ENCODE measurements around the gene ERRFI1.

Gene ERRFI1

GRCh38 chr1:8042134-8042533 lies 16.0 kb upstream of the ERRFI1 start:
- DNase-seq: no peak

DNA sequence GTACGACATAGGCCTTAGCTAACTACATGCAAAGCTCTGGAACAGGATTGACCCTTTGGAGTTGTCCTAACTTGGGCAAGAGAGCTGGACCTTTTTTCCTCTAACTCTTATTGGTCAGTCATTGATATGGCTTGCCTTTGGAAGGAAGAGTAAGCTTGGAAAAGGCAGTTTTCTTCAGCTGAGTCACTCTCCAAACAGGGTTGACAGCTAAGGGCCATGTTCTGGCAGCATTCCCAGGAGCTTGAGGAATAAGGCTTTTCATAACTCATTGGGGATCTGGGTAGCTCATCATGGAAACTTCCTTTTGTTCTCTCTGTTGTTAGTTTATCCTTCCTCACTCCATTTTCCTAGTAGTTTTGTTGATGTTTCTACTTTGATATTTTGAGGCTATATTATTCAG lies 14.5 kb upstream of the ERRFI1 start:
- DNase-seq: no peak

DNA sequence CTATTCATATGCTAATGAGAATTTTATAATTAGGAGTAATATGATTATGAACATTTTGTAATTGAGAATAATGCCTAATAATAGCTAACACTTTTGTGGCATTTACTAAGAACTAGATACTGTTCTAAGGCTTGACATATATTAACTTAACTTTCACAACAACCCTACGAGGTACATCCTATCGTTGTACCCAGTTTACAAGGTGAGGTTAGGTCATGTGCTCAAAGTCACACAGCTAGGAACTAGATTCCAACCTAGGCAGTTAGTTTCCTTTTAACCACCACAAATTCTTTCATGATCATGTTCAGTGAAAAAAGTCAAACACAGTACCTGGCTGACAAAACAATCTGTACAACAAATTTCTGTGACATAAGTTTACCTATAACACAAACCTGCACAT lies 13.0 kb upstream of the ERRFI1 start:
- no peak for DNase-seq

- no peak for DNase-seq
These were observed 9.2 kb upstream of the ERRFI1 start for GRCh38 chr1:8035289-8035688.

DNA sequence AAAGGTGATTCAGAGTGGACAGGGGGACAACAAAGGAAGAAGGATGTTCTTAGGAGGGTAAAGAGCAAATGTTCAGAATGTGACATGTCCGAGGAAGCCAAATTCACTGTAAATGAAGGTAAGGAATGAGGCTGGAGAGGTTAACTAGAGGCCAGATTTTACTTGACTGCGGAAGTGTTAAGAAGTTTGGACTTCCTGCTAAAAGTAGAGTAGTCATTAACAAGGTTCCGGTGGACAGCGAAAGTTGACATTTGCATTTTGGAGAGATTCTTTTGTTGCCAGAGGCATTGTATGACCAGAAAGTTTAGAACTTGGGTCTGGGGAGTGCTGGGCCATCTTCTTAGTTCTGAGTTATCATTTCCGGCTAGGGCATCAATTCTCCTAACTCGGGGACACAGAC lies 7.2 kb upstream of the ERRFI1 start:
- DNase-seq: no peak

DNA sequence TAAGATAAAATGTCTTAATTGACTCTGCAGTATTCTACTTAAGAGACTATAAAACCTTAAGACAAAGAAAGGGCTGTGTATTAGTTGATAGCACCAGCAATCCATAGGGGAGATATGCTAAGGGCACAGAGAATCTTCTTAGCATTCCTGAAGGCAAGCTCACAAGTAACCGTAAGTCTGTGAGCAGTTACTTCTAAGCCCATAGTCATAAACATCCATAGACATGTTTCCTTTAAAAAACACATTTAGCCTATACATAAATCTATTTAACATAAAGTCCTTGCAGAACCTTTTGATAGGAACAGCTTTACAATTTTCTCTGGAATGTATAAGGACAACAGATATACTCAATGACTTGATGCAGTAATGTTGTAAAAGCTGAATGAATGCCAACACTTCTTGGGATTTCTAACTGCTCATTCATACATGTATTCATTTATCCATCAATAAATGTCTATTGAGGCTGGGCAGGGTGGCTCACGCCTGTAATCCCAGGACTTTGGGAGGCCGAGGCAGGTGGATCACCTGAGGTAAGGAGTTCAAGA lies 6.3 kb upstream of the ERRFI1 start:
- DNase-seq: no peak

- DNase-seq: no peak
These were observed 5.2 kb upstream of the ERRFI1 start for GRCh38 chr1:8031176-8031785.

- DNase-seq: no peak
These were observed 2.4 kb upstream of the ERRFI1 start for GRCh38 chr1:8028571-8028910.

GRCh38 chr1:8027748-8028570 lies 1.9 kb upstream of the ERRFI1 start:
- DNase-seq: no peak

- no peak for DNase-seq
These were observed 1.1 kb upstream of the ERRFI1 start for GRCh38 chr1:8026976-8027747.

DNA sequence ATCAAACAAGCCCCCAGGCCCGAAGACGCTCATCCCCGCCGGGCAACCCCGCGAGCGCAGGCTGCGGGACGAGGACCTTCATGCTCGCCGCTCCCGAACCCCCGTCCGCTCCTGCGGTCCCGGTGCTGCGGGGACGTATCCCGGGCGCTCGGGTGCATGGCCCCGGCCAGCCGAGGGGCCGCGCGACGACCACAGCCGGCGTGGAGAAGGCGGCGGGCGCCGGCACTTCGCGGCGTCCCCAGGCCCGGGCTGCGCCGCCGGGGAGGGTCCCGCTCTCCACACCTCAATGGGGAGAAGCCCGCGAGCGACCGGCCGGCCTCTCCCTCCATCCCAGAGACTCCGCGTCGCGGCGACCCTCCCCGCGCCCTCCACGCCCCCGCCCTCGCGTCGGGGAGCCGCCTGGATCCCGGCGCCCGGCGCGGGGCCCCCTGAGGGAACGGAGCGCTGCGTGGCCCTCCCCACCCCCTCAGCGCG lies 401 bp downstream of the ERRFI1 start:
- DNase-seq: no peak

DNA sequence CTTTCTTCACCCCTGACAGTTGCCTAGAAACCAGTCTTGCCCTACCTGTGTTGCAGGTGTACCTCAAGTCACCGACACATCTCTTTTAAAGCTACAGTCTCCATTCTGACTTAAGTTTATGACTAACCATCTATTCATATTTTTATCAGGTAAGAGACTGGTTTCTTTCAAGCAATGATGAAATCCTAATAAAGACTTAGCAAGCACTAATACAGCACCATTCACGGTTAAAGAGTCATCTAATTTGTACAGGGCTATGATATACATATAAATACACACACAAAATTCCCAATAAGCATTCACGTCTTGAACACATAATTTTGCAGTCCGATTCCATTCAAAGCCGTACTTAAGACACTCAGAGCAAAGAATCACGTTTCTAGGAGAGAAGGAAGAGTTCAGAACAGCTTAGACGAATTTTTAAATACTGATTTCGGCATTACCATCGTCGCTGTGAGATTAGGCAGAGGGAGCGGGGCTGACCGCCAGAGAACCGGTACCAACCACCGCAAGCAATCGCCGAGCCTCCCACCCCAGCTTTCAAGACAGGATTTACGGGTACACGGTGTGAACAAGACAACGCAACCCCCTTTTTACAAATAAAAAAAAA lies 943 bp downstream of the ERRFI1 start:
- no peak for DNase-seq

GRCh38 chr1:8024329-8024728 lies 1.8 kb downstream of the ERRFI1 start:
- DNase-seq: no peak

DNA sequence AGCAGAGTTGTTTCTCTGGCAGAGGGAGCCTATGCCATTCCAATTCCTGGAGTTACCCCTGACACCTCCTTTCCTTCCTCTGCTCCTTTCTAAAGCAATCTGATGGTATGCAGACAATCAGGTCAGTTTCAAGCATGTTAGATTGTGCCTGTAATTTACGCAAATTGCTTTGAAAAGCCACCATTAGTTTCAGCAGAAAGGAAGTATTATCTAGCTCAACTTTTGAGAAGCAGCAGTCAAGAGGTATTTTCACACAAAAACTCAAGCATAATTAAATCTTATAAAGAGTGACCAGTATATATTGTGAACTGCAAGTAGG lies 2.2 kb downstream of the ERRFI1 start:
- no peak for DNase-seq

GRCh38 chr1:8023287-8023994 lies 2.7 kb downstream of the ERRFI1 start:
- no peak for DNase-seq

GRCh38 chr1:8022395-8023286 lies 3.5 kb downstream of the ERRFI1 start:
- no peak for DNase-seq

GRCh38 chr1:8021676-8022266 lies 4.3 kb downstream of the ERRFI1 start:
- no peak for DNase-seq

DNA sequence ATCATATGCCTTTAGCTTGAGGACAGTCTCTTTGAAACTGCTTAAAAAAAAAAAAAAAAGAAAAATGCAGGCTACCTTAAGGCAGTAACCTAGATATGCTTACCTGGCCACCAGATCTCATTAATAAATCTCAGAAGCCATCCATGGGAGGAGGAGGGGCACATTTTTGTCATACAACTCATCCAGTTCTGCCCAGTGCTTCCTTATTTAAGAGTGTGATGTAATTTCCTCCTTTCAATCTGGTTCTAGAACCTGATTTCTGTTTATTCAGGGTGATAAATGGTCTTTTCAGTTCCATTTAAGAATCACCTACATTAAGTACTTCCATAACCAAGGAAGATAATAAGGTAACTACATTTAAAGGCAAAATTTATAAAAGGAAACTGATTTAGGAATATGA lies 6.1 kb downstream of the ERRFI1 start:
- no peak for DNase-seq

DNA sequence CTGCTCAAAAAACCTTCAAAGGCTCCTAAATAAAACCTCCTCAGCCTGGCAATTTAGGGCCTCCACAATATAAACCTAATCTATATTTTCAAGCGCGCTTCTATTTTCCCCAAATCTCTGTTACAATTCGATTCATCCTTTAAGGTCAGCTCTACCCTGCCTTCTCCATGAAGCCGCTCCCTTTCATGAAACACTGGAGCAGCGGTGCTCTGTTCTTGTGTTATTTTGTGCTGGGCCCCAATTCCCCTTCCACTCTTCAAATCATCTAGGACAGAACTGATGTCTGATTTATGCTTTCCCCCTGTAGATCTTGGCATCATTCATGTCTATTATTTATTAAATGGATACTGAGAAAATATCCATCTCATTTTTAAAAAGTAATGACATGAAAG lies 6.9 kb downstream of the ERRFI1 start:
- DNase-seq: no peak

GRCh38 chr1:8018492-8019228 lies 7.4 kb downstream of the ERRFI1 start:
- DNase-seq: no peak
